IPS DF 6.9 (cell line): ENCODE measurements around the gene PCAT7.
"Not testable (repeated sequence)": the region's sequence is repeated elsewhere in the genome, so short reads cannot be mapped to it uniquely, and the experiment has no call there.

ENCODE experiments used
- DNase-seq: peaks from one replicate; pipeline ENCODE4 v3.0.0-alpha.2; 2013; ENCODE audit warnings: low read depth, low spot score
- H3K27ac ChIP-seq: one replicate; pipeline ENCODE4 v1.5.1; 2013; ENCODE audit warnings: low read length, control low read depth
- H3K27me3 ChIP-seq: 2 replicates; pipeline ENCODE4 v1.6.1; 2013; ENCODE audit warnings: mild to moderate bottlenecking, low read length; ENCODE audit not compliant: control insufficient read depth, insufficient read depth
- H3K36me3 ChIP-seq: 2 replicates; pipeline ENCODE4 v1.6.1; 2013; ENCODE audit warnings: low read length; ENCODE audit not compliant: control insufficient read depth, insufficient read depth
- H3K4me1 ChIP-seq: 2 replicates; pipeline ENCODE4 v1.6.1; 2013; ENCODE audit warnings: low read length; ENCODE audit not compliant: control insufficient read depth, insufficient read depth
- H3K4me3 ChIP-seq: 2 replicates; pipeline ENCODE4 v1.5.1; 2013; ENCODE audit warnings: mild to moderate bottlenecking, low read length
- H3K9me3 ChIP-seq: 2 replicates; pipeline ENCODE4 v1.6.1; 2013; ENCODE audit warnings: low read length, inconsistent platforms; ENCODE audit not compliant: control insufficient read depth, insufficient read depth
- WGBS: extraction: QIAGEN DNeasy Blood & Tissue Kit; methylation state at CpG from one replicate; pipeline ENCODE4 v1.1.7; 2013; ENCODE audit warnings: mixed read lengths, missing lambda C conversion rate; ENCODE audit not compliant: insufficient read length, insufficient coverage; 5-methylcytosine and 5-hydroxymethylcytosine counted together

Gene PCAT7

DNA sequence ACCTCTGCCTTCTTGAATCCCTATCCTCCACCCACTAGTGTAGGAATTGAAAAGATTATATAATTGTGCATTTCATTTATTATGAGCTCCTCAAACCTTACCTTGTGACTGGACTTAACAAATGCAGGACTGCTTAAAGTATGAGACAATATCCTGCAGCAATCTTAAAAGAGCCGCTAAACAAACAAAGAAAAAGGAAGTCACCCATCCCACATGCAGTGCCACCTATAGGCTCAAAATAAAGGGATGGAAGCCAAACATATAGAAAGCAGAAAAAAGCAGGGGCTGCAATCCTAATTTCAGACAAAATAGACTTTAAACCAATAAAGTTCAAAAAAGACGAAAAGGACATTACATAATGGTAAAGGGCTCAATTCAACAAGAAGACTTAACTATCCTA is 8.7 kb downstream of the PCAT7 start:
- Histone ChIP-seq H3K27me3 (no peaks in the 10 kb centered on the region), H3K27ac (no peak overlapping the region), H3K4me3 (no peak overlapping the region), H3K4me1 (no peaks in the 10 kb centered on the region), H3K36me3 (no peaks in the 10 kb centered on the region), H3K9me3 (no peaks in the 10 kb centered on the region)
- no CpG with 5 or more reads among the region's 2 CpGs for WGBS
- DNase-seq = no peak

DNA sequence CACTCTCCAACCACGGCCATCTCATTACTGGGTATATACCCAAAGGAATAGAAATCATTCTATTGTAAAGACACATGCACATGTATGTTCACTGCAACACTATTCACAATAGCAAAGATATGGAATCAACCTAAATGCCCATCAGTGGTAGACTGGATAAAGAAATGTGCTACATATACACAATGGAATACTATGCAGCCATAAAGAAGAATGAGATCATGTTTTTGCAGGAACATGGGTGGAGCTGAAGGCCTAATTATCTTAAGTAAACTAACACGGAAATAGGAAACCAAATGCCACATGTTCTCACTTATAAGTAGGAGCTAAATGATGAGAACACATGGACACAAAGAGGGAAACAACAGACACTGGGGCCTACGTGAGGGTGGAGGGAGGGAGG is 9.4 kb downstream of the PCAT7 start:
- not testable (repeated sequence) for H3K27ac ChIP-seq, H3K9me3 ChIP-seq, H3K27me3 ChIP-seq, DNase-seq, H3K36me3 ChIP-seq, H3K4me3 ChIP-seq, H3K4me1 ChIP-seq
- WGBS = no CpG with 5 or more reads among the region's 3 CpGs

DNA sequence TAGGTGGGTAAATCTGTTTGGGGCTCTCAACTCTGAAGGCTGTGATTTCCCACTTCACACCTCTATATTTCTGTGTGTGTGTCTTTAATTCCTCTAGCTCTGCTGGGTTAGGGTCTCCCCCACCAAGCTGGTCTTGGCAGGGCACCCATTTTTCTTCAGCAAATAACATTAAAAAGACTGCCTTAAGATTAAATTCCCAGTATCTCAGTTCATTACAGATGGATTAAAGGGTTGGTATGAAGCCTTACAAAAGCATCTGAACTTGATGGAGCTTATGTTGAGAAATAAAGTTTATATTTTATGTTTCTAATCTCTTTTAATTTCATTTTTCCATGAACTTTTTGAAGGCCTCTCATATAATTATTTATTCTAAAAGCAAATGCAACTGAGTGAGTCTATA is 11.7 kb downstream of the PCAT7 start:
- peaks cover 4% of the 10 kb centered on the region; the same call in 1 of the 2 replicates for H3K4me1 ChIP-seq
- no peaks in the 10 kb centered on the region for H3K9me3 ChIP-seq
- DNase-seq = no peak
- no peaks in the 10 kb centered on the region for H3K27me3 ChIP-seq
- H3K27ac ChIP-seq = no peak overlapping the region
- no peak overlapping the region for H3K4me3 ChIP-seq
- no peaks in the 10 kb centered on the region for H3K36me3 ChIP-seq

GRCh38 chr9:94567271-94567670 is 12.4 kb downstream of the PCAT7 start:
- DNase-seq = no peak
- Histone ChIP-seq H3K27me3 (no peaks in the 10 kb centered on the region), H3K36me3 (no peaks in the 10 kb centered on the region), H3K9me3 (no peaks in the 10 kb centered on the region), H3K4me1 (peaks cover 4% of the 10 kb centered on the region; the same call in 1 of the 2 replicates), H3K4me3 (no peak overlapping the region), H3K27ac (no peak overlapping the region)
- WGBS = no CpG with 5 or more reads among the region's 2 CpGs

DNA sequence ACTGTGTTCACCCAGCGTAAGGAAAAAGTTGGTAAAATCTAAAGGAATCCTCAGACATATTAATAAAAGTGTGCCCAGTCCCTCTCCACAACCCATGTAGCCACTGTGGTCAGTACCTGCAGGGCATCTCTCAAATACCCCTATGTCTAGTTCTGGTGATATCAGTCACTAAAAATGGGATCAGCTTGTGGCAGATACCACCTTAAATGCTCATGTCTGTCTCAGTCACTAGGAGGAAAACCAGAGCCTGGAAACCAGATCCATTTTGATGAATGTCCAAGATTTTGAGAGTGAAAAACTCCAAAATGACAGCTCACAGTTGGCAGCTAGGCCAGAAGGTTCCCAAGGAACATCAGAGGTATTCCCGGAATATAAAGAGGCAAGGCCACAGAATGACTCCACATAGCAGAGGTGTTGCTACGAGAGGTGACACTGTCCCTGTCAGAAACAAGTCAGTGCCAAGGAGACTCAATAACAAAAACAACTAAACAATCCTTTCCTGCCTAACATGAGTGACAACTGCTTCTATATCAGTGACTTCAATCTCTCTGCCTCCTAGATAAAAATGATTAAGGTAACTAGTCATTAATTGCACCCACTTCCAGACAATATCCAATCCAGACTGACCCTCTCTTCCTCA is 13.5 kb downstream of the PCAT7 start:
- no peak overlapping the region for H3K27ac ChIP-seq
- WGBS = no CpG with 5 or more reads among the region's 3 CpGs
- no peaks in the 10 kb centered on the region for H3K27me3 ChIP-seq
- H3K4me1 ChIP-seq = peaks cover 4% of the 10 kb centered on the region; the same call in 1 of the 2 replicates
- H3K9me3 ChIP-seq = no peaks in the 10 kb centered on the region
- no peaks in the 10 kb centered on the region for H3K36me3 ChIP-seq
- no peak for DNase-seq
- H3K4me3 ChIP-seq = no peak overlapping the region

- Histone ChIP-seq H3K9me3 (no peaks in the 10 kb centered on the region), H3K36me3 (no peaks in the 10 kb centered on the region), H3K4me1 (peaks cover 4% of the 10 kb centered on the region; the same call in 1 of the 2 replicates), H3K4me3 (no peak overlapping the region), H3K27ac (no peak overlapping the region), H3K27me3 (no peaks in the 10 kb centered on the region)
- no peak for DNase-seq
- no CpG with 5 or more reads among the region's 17 CpGs for WGBS
These were observed 14.3 kb downstream of the PCAT7 start for GRCh38 chr9:94568972-94569712.

- Histone ChIP-seq H3K27ac (no peak overlapping the region), H3K27me3 (no peaks in the 10 kb centered on the region), H3K9me3 (no peaks in the 10 kb centered on the region), H3K4me1 (no peaks in the 10 kb centered on the region), H3K4me3 (no peak overlapping the region), H3K36me3 (no peaks in the 10 kb centered on the region)
- no peak for DNase-seq
- WGBS = no CpG with 5 or more reads among the region's 2 CpGs
These were observed 21.2 kb downstream of the PCAT7 start for GRCh38 chr9:94576131-94576530.

DNA sequence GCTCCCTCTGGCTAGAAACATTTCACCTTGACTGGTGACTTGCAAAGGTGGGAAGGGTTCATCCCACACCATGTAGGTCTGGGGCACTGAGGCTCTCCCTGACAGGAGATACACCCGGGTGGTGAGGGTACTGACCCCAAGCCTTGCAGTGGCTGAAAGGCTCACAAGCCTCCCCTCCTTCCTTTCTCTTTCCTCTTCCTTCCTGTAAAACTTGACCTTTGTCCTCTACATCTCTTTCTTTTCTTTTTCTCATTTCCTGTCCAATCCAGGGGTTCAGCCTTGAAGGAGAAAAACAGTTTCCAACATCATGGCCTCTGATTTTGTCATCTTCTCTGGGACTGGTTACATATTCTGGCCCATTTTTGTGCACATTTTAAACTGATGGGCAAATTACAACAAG is 22.2 kb downstream of the PCAT7 start:
- DNase-seq = no peak
- no peak overlapping the region for H3K27ac ChIP-seq
- no CpG with 5 or more reads among the region's 1 CpG for WGBS

GRCh38 chr9:94577571-94577970 is 22.7 kb downstream of the PCAT7 start:
- H3K27me3 ChIP-seq = no peaks in the 10 kb centered on the region
- no peaks in the 10 kb centered on the region for H3K4me1 ChIP-seq
- WGBS = no CpG with 5 or more reads among the region's 2 CpGs
- H3K27ac ChIP-seq = no peak overlapping the region
- no peak for DNase-seq
- H3K36me3 ChIP-seq = no peaks in the 10 kb centered on the region
- no peaks in the 10 kb centered on the region for H3K9me3 ChIP-seq
- H3K4me3 ChIP-seq = no peak overlapping the region

More for the DNA sequence above, 22.2 kb downstream of the PCAT7 start:
- H3K36me3 ChIP-seq = no peaks in the 10 kb centered on the region
- no peak overlapping the region for H3K4me3 ChIP-seq
- no peaks in the 10 kb centered on the region for H3K9me3 ChIP-seq
- H3K27me3 ChIP-seq = no peaks in the 10 kb centered on the region
- no peaks in the 10 kb centered on the region for H3K4me1 ChIP-seq

GRCh38 chr9:94581728-94582127 is 26.8 kb downstream of the PCAT7 start:
- H3K27me3 ChIP-seq = no peaks in the 10 kb centered on the region
- no peak overlapping the region for H3K27ac ChIP-seq
- H3K4me3 ChIP-seq = no peak overlapping the region
- no peak for DNase-seq
- no CpG with 5 or more reads among the region's 5 CpGs for WGBS
- H3K4me1 ChIP-seq = no peaks in the 10 kb centered on the region
- H3K9me3 ChIP-seq = no peaks in the 10 kb centered on the region
- no peaks in the 10 kb centered on the region for H3K36me3 ChIP-seq

- H3K9me3 ChIP-seq = no peaks in the 10 kb centered on the region
- H3K27ac ChIP-seq = no peak overlapping the region
- H3K27me3 ChIP-seq = no peaks in the 10 kb centered on the region
- no CpG with 5 or more reads among the region's 6 CpGs for WGBS
- no peak for DNase-seq
- no peaks in the 10 kb centered on the region for H3K36me3 ChIP-seq
- no peak overlapping the region for H3K4me3 ChIP-seq
- H3K4me1 ChIP-seq = no peaks in the 10 kb centered on the region
These were observed 29.7 kb downstream of the PCAT7 start for GRCh38 chr9:94584555-94584954.
